B cell (primary cell): ENCODE measurements around the gene GSG1L.

Experiments used
- EZH2 ChIP-seq: IDR thresholded peaks from 2 replicates; pipeline ENCODE4 v1.6.1; 2012; ENCODE audit warnings: borderline replicate concordance, low read depth, mild to moderate bottlenecking, moderate library complexity, low read length; ENCODE audit not compliant: insufficient read depth, poor library complexity, severe bottlenecking
- TF ChIP-seq, protein P1 (sequence below): fragments of 200-600 bp; IDR thresholded peaks from one replicate; pipeline ENCODE4 v1.8.0; 2022; ENCODE audit warnings: antibody characterized with exemption, mild to moderate bottlenecking

DNA sequence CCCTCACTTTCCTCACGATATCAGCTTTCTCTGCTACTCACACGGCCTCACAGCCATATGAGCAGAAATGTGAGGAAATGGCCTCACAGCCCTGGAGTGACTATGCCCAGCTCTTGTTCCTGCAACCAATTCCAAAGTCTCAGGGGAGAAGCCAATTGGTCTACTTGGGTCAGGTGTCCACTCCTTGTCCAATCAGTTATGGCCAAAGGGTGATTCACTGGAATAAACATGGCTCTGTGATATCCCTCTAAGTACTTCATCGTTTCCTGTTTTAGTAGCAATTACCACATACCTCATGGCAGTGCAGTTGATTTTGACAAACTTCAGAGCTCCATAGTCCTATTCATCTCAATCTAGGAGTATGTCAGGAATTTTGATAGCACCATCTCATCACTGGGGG lies 318.2 kb downstream of the GSG1L start:
- TF ChIP-seq EZH2 = no peak
- TF ChIP-seq, protein P1, sequence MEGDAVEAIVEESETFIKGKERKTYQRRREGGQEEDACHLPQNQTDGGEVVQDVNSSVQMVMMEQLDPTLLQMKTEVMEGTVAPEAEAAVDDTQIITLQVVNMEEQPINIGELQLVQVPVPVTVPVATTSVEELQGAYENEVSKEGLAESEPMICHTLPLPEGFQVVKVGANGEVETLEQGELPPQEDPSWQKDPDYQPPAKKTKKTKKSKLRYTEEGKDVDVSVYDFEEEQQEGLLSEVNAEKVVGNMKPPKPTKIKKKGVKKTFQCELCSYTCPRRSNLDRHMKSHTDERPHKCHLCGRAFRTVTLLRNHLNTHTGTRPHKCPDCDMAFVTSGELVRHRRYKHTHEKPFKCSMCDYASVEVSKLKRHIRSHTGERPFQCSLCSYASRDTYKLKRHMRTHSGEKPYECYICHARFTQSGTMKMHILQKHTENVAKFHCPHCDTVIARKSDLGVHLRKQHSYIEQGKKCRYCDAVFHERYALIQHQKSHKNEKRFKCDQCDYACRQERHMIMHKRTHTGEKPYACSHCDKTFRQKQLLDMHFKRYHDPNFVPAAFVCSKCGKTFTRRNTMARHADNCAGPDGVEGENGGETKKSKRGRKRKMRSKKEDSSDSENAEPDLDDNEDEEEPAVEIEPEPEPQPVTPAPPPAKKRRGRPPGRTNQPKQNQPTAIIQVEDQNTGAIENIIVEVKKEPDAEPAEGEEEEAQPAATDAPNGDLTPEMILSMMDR = no peak
